Stimulated activated CD8-positive, alpha-beta memory T cell treated with anti-CD3 and anti-CD28 coated beads, Interleukin-7, amount 100 ng/mL, for 24 hours (primary cell): Measurements from ENCODE around the gene LSAMP.
"Not testable (repeated sequence)": the region's sequence is repeated elsewhere in the genome, so short reads cannot be mapped to it uniquely, and the experiment has no call there.

Experiments
- DNase-seq: peaks from one replicate; pipeline ENCODE4 v3.0.0-alpha.2; 2020; ENCODE audit warnings: low read depth

The LSAMP gene

GRCh38 chr3:115800065-115800464 lies 645.2 kb downstream of the LSAMP start:
- not testable (repeated sequence) for DNase-seq

GRCh38 chr3:115792206-115792955 lies 652.9 kb downstream of the LSAMP start:
- DNase-seq = no peak

- DNase-seq = not testable (repeated sequence)
Measured at GRCh38 chr3:115791271-115792153, 653.8 kb downstream of the LSAMP start.

- peak; percentile 11 for DNase-seq
Measured at GRCh38 chr3:115790759-115791158, 654.5 kb downstream of the LSAMP start.

GRCh38 chr3:115789481-115789880 lies 655.8 kb downstream of the LSAMP start:
- no peak for DNase-seq

- DNase-seq = no peak
Measured at GRCh38 chr3:115788921-115789470, 656.3 kb downstream of the LSAMP start.

GRCh38 chr3:115787818-115788217 lies 657.5 kb downstream of the LSAMP start:
- DNase-seq = no peak

- DNase-seq = no peak
Measured at GRCh38 chr3:115785782-115786181, 659.5 kb downstream of the LSAMP start.

- no peak for DNase-seq
Measured at GRCh38 chr3:115784739-115785536, 660.3 kb downstream of the LSAMP start.

- DNase-seq = peak; percentile 90
Measured at GRCh38 chr3:115783938-115784738, 661.1 kb downstream of the LSAMP start.

- DNase-seq = not testable (repeated sequence)
Measured at GRCh38 chr3:115783426-115783825, 661.9 kb downstream of the LSAMP start.

GRCh38 chr3:115779011-115779410 lies 666.3 kb downstream of the LSAMP start:
- DNase-seq = no peak

- no peak for DNase-seq
Measured at GRCh38 chr3:115772951-115773350, 672.3 kb downstream of the LSAMP start.

GRCh38 chr3:115768661-115769060 lies 676.6 kb downstream of the LSAMP start:
- no peak for DNase-seq

- DNase-seq = no peak
Measured at GRCh38 chr3:115766587-115767482, 678.5 kb downstream of the LSAMP start.

GRCh38 chr3:115761927-115762305 lies 683.4 kb downstream of the LSAMP start:
- no peak for DNase-seq

GRCh38 chr3:115760716-115761115 lies 684.6 kb downstream of the LSAMP start:
- no peak for DNase-seq

GRCh38 chr3:115758076-115758763 lies 687.1 kb downstream of the LSAMP start:
- no peak for DNase-seq

- DNase-seq = not testable (repeated sequence)
Measured at GRCh38 chr3:115752978-115753377, 692.3 kb downstream of the LSAMP start.
